Left renal cortex interstitium (tissue), 4 donors: Measurements from ENCODE around the gene NINJ1. TPM values are rescaled to one million over a fixed set of nuclear protein-coding genes. Genes with fewer than 3 reads are reported as not detected.
A peak's percentile ranks its signal among the peaks of the same experiment; 100 is the strongest.

Source experiments
- DNase-seq, 4 donors: peaks; one replicate each; pipeline ENCODE4 v3.0.0-alpha.2; 2013; ENCODE audit warnings: low read depth in 4 of 4, low spot score in 2 of 4, missing footprints in 1 of 4
- polyA plus RNA-seq, 4 donors: library from polyadenylated mRNA; unstranded; fragments of 120-200 nt; gene quantifications; one replicate each; pipeline ENCODE4 v1.2.1, GENCODE V29; 2013; ENCODE audit not compliant: insufficient read length in 4 of 4

NINJ1 gene, protein sequence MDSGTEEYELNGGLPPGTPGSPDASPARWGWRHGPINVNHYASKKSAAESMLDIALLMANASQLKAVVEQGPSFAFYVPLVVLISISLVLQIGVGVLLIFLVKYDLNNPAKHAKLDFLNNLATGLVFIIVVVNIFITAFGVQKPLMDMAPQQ
- polyA plus RNA-seq, result 10 to 100 TPM; 40.5 to 57.6 (median 50.8) TPM

DNA sequence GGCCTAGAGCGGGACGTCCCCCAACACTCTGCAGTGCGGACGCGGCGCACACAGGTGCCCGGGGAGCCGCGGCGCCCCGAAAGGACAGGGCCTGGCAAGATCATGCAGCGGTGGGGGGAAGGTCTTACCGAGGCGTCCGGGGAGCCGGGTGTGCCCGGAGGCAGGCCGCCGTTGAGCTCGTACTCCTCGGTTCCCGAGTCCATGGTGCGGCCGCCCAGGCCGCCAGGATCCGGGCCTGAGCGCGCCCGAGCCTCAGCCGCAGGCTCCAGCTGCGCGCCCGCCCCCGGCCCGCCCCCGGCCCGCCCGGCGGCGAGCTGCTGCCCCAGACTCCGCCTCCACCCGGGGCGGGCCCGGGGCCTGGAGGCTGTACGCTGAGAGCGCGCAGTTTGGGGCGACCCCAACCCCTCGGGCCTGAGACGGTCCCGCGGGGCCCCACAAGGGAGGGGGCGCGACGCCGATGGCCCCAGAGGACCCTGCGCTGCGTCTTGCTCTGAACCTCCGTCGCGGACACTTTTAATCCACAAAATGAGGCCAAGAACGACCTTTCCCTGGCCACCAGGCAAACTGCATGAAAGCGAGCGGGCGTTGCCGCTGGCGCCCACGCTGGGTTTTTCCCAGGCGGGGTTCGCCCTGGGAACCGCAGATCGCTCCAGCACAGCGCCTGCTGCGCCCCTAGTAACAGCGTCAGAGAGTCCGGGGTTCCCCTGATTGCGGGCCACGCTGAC, at the start of gene NINJ1:
Gene NINJ1 (minus strand): TSS at position 237 of the 725 bp plus-strand sequence. CDS start 34 bp downstream, at position 203.
- peak; percentile 55 to 68 (median 63) for DNase-seq

DNA sequence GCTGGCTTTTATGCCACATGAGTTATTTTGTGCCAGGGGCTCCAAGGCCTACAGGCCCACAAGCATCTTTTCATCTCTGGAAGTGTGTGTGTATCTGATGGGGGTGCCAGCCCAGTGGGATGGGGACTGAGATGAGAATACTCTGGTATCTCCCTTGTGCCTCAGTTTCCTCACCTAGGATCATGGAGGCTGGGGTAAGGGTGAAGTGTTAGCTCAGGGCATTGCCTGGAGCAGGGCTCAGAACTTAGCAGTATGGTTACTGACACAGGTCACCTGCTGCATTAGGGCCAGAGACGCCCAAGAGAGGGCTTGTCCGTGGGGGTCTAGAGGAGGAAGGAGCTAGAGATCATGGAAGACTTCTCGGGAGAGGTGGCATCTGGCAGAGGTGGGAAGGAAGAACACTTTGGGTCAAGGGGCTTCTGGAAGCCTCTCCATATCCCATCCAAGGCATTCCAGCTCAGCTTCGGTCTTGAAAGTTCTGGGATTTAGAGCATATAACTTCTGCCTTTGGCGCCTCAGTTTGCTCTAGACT, 49.1 kb upstream of the NINJ1 start:
- no peak for DNase-seq

DNA sequence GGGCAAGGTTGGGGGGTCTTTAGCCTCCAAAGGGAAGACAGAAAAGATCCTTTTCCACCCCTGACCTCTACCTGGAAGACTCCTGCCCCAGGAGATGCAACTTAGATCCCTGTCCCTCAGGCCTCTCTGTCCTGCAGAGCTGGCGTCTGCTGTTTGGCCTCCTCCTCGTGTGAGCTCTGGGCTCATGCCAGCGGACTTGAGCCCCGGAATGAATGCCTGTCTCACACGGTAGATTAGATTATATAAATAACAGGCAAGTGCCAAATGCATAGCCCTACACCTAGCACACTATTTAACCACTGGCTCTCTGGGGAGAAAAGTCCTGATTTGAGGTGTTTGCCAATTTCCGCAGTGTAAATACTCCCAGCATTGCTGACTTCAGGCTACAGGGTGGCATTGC, 48.5 kb upstream of the NINJ1 start:
- no peak for DNase-seq

DNA sequence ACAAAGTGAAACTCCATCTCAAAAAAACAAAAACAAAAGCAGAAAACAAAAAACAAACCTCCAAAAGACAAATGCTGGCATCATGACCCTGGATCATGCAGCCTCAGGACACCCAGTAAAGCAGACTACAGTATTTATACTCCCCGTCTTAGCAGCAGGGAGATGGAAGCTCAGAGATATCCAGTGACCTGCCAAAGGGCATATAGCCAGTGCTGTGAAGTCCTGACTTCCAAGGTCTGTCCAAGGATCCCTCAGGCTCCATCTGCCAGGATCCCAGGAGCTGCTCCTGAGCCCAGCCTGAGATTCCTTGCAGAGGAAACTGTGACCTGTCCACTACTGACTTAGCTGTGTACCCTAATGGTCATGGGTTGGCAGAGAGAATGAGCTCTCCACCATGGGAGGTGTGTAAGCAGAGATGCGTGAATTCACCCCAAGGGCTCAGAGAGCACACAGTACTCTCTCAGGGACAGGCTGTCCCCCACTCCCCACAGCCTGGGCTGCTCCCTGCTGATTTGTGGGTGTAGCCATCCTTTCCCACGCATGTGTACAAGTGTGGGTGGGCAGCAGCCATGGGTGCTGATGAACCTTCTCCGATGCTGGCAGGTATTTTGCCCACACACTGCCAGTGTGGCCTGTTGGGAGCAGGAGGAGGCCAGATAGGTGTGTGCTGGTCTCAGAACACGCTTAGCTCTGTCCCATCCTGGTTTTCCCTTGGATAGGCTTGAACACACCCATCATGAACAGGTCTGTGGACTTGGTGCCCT, 47.8 kb upstream of the NINJ1 start:
- no peak for DNase-seq

DNA sequence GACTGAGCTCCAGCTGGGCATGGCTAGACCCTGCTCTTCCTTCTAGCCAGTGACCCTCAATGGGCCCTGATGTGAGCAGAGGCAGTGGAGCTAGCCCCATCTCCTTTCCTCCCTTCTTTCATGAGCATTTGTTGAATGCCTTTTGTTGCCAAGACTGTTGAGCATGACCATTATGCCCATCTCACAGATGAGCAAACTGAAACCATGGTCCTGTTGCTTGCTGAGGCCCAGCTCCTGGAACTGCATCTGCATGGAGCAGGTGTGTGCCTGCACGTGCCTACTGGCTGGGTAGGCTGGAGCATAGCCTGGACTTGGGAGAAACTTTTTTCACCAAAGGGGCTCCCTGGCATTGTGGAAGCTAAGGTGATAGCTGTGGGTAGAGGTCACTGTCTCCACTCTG, 46.9 kb upstream of the NINJ1 start:
- no peak for DNase-seq

DNA sequence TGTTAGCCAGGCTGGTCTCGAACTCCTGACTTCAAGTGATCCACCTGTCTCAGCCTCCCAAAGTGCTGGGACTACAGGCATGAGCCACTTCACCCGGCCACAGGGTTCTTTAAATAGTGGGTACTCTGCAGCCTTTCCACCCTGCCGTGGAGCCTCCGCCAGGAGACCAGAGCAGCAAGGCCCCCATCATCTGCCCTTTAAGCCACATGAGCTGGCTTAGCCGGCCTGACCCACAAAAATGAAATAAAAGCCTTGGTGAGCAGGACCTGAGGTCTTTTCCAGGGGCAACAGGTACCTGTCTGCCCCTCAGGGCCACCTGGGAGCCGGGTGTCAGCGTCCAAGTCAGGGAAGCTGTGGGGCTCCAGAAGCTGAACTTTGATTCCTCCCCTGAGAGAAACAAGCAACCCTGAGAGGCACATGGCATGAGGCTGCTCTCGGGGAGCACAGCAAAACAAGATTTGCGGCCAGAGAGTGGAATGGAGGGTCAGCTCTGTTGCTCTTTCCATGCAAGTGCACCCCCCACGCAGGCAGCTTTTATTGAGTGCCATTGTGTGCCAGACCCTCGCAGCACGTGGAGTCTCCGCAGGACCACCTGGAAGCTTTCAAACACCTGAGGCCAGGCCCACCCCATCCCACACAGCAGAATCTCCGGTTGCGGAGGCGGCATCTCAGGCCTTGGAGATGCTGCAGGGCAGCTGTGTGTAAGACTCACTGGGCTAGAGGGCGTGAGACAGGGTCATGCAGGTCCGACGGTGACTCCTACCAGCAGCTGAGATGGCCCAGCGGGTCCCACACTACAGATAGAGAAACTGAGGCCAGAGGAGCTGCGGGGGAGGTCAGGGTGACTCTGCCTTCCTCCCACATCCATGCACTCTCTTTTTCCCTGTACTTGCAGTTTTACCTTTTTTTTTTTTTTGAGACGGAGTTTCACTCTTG, 45.1 kb upstream of the NINJ1 start:
- DNase-seq, result no peak

DNA sequence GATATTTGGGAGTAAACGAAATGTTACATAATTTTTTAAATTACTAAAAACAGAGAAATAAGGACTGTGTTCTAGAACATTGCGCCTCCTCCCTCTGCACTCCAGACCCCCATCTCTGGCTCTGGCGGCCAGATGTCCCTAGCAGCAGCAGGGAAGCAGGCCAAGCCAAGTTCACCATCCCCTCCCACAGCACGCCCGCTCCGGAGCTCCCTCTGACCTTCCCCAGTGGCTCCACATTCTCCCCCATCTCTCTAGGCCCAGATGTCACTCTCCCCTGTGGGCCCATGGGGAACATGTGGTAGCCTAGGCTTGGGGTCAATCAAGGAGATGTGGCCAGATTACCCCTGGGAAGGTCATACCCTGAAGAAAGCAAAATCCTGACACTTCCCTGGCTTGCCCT, 43.6 kb upstream of the NINJ1 start:
- DNase-seq, result no peak

DNA sequence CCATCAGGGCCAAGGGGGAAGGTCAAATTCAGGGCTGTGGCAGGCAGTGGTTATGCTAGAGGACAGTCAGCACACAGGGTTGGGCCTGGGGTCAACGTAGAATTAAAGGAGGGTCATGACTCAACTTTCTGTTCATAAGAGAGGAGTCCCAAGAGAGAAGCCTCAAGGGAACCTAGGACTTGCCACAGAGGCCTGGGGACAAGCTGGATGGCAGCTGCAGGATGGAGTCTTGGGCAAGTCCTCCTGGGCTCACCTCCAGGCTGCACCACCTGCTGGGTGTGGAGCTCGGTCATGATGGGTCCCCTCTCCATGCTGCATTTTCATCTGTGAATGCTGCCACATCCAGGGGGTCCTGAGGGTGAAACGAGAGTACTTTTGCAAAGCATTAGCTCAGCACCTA, 40.9 kb upstream of the NINJ1 start:
- no peak for DNase-seq

DNA sequence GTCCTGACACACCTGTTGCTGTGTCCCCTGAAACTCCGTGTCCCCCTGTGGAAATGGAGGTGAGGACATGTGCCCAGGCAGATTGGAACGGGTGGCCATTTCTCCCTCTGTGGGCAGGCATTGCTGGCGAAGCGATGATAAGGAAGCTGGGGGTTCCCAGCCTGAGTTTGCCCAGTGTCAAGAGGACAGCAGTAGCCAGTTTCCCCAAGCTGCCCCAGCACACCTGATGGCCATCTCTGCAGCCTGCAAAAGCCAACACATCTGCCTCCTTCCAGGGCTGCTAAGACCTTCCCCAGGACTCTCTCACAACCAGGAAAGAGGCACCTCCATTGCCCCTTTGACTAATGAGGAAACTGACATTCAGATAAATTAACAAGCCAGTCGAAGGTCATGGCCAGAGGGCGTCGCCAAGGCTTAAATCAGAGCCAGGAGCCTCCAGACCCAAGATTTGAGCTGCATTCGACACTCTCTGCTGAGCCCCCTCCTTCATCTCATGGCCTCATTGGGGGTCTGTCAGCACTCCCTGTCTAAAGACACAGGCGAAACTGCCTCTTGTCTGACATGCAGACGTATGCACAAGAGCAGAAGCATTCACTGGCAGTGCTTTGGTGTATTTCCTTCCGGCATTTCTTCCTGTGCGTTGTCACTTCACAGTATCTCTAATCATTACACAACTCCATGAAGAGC, 39.5 kb upstream of the NINJ1 start:
- no peak for DNase-seq

DNA sequence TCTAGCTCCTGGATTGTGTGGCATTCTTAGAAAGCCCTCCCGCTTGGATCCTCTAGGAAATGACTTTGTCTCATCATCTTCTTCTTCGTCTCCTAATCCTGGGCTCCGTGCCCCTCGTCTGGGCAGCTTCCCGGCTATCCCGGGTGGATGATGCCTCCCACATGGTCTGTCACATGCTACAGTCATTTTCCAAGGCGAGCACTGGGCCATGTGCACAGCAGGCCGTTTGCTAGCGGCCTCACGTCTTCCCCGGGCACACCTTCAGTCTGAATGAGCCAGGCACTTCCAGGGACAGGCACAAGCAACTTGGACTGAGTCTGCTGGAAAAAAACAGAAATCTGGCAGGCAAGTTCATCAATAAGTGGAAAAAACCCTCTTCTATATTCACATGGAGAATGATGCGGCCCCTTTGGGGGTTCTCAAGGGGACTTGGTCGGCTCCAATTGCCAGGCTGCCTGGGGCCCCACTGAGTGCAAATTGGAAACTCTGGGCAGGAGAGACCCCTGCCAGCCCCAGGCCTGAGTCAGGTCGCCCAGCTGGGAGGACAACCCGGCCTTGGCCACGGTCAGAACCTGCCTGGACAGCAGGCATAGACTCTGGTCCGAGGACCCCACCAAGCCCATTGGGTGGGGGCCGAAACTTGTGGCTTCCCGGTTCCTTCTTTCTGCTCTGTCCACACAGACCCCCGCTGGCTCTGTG, 38.8 kb upstream of the NINJ1 start:
- no peak for DNase-seq

DNA sequence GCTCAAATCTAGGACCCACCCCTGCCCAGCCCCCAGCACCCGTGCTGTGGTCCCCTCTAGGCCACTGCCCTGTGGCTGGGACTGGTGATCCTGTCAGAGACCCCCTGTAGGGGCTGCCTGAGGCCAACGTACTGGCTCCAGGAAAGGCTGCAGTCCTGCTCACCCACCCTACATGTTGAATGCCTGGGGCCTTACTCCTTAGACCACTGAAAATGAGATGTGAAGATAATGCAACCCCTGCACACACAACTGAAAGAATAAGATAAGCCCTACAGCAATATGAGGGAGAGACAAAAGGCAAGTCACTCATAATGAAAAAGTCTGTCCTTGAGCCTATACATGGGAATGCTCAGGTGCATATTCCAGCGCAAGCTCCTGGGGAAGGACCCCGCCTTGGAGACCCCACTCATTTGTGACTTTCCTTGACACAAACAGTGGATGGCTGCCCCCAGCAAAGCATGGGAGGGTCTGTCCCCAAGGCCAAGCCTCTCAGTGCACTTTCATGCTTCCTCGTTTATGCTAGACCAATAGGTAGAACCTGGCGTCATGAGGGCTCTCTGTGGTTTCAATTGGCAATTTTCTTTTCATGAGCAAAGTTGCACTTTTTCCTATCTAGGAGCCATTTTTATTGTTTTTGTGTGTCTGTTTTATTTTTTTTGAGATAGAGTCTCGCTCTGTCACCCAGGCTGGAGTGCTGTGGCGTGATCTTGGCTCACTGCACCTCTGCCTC, 37.4 kb upstream of the NINJ1 start:
- DNase-seq, result no peak

DNA sequence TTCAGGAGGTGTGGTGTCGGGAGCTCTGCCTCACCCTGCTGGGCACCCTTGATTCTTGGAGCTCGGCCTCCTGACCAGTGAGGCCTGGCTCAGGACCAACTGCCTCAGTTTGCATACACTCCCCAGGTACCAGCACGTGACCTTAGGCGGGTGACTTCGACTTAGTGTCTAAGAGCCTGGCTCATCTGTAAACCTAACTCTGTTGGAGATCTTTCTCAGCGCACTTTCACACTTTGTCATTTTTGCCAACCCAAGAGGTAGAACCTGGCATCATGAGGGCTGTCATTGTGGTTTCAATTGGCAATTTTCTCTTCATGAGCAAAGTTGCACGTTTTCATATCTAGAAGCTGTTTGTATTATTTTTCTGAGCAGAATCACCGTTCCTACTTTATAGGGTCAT, 36.5 kb upstream of the NINJ1 start:
- DNase-seq, result no peak

DNA sequence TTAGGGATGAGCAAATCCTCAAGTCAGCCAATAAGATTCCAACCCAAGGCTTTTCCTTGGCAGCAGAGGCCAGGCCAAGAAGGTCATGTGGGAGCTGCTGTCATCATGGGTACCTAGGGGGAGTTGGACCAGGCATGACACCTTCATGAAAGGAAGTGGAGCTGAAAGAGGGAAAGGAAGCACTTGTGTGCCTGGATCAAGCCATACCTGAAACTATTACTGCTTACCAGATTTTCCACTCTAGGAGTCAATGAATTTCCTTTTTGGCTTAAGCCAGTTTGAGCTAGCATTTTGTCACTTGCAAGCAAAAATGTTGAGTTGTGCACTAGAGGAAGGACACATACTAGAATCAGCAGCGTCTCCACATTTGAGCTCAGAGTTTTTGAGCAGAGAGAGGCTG, 35.4 kb upstream of the NINJ1 start:
- DNase-seq, result no peak

DNA sequence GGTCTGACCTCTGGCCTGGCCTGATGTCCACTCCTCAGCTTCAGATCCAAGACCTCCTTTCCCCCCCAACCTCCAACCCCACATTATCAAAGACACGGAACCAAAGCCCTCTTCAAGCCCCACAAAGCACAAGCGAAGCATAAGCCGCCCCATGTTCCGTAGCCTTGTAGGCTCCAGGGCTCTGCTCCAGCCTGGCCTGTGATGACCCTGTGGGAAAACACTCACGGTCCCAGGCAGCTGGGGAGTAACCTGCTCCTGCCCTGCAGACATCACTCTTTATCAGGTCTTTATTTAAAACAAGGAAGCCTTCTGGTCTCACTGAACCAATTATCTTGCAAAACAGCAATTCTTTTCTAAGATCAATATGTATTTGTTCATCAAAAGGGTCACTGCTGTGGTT, 34.5 kb upstream of the NINJ1 start:
- no peak for DNase-seq

DNA sequence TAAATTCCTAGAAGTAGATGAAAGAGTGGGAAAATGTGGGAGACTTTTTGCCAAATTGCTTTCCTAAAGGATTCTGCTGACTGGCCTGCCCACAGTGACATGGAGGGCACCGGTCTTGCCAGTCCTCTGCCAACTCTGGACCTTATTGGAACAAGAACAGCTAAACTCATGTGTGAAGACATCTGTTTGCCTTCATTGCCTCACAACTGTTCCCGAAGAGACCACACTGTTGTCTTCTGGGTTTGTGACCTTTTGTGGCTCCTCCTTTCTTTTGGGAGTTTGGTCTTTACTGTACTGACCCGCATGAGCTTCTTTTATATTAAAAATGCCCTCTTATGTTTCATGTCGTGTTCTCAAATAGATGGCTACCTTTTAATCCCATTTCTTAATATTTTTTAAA, 33.8 kb upstream of the NINJ1 start:
- no peak for DNase-seq

DNA sequence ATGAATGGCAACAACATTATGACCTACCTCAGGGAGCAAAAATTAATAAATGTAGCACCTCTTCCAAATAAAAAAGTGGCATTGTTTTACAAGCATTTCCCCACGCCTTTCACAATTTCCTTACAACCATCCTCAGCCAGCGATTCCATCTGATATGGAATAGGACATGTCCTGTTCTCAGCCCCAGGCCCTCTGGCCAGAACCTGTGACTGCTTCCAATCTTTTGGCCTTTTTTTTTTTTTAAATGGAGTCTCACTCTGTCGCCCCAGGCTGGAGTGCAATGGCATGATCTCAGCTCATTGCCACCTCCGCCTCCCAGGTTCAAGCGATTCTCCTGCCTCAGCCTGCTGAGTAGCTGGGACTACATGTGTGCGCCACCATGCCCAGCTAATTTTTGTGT, 33.1 kb upstream of the NINJ1 start:
- no peak for DNase-seq

DNA sequence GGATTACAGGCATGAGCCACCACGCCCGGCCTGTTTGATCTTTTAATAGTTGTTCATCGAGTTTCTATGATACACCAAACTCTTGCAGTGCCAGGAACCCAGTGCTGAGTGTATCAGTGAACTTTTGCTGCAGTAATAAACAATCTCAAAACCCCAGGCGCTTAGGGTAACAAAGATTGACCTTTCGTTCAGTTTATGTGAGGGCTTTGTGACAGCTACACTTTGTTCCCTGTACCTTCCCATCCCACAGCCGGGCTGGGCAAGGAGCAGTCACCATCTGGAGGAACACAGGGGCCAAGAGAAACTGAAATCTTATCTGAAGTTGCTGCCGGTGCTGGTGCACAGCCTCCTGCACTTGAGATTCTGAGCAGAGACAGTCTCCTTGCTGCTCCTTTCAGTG, 32.6 kb upstream of the NINJ1 start:
- DNase-seq, result no peak

DNA sequence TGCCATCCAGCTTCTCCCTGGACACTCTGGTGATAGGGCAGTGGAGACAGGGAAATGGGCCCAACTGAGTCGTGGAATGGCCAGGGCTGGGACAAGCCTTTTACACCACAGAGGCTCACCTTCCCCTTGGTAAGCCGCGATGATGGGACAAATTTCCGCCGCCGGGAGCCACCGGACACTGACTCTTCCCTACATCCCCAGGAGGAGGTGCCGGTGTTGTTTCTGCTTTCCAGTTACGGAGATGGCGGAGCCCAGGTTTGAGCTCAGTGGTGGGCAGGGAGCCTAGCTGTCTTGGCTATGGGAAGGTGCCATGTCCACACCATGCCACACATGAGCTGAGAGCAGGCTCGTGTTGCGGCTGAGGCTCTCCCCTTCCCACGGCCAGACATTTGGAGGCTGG, 30.0 kb upstream of the NINJ1 start:
- DNase-seq, result no peak
